Ishikawa (cell line): ENCODE results near the gene FLOT1.

Experiments
- CEBPB ChIP-seq: IDR thresholded peaks from 2 replicates; pipeline ENCODE4 v1.6.1; 2012
- CREB1 ChIP-seq: IDR thresholded peaks from 2 replicates; pipeline ENCODE4 v1.6.1; 2012; ENCODE audit warnings: low read depth
- EGR1 ChIP-seq: IDR thresholded peaks from 2 replicates; pipeline ENCODE4 v1.6.1; 2012
- EP300 ChIP-seq: IDR thresholded peaks from 2 replicates; pipeline ENCODE4 v1.6.1; 2012; ENCODE audit warnings: borderline replicate concordance
- FOXM1 ChIP-seq: IDR thresholded peaks from 2 replicates; pipeline ENCODE4 v1.6.1; 2012; ENCODE audit warnings: low read depth, borderline replicate concordance
- NFIC ChIP-seq: IDR thresholded peaks from 2 replicates; pipeline ENCODE4 v1.6.1; 2012
- RAD21 ChIP-seq: IDR thresholded peaks from 2 replicates; pipeline ENCODE4 v1.6.1; 2012; ENCODE audit warnings: low read depth
- TAF1 ChIP-seq: IDR thresholded peaks from 2 replicates; pipeline ENCODE4 v1.6.1; 2012; ENCODE audit warnings: low read depth, mild to moderate bottlenecking
- TCF12 ChIP-seq: IDR thresholded peaks from 2 replicates; pipeline ENCODE4 v1.6.1; 2012; ENCODE audit warnings: low read depth
- TEAD4 ChIP-seq: IDR thresholded peaks from 2 replicates; pipeline ENCODE4 v1.6.1; 2012
- YY1 ChIP-seq: IDR thresholded peaks from 2 replicates; pipeline ENCODE4 v1.6.1; 2012; ENCODE audit warnings: low read depth
- ZBTB7A ChIP-seq: IDR thresholded peaks from 2 replicates; pipeline ENCODE4 v1.6.1; 2012; ENCODE audit warnings: low read depth
- TF ChIP-seq, protein P1 (sequence below): IDR thresholded peaks from 2 replicates; pipeline ENCODE4 v1.6.1; 2012
- TF ChIP-seq, protein P2 (sequence below): IDR thresholded peaks from 2 replicates; pipeline ENCODE4 v1.6.1; 2012
- TF ChIP-seq, protein P3 (sequence below): IDR thresholded peaks from 2 replicates; pipeline ENCODE4 v1.6.1; 2012; ENCODE audit warnings: low read depth, mild to moderate bottlenecking

Gene FLOT1

DNA sequence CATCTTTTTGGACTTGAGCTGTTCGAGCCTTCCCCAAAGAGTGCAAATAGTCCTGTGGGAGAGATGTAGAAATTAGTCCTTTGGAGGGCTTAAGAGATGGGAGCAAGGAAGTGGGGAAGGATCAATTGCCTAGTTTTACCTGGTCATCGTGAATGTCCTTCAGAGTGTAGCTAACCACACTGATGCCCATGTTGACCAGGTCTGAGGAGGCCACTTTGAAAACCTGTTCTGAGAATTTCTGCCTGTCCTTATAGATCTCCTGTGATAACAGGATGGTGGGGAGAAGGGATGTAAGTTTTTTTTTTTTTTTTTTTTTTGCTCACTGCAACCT lies 2.0 kb downstream of the FLOT1 start:
- TF ChIP-seq ZBTB7A (no peak), EP300 (no peak), NFIC (no peak), CEBPB (no peak), FOXM1 (no peak), TEAD4 (no peak), EGR1 (no peak), CREB1 (no peak), TAF1 (no peak), RAD21 (no peak), YY1 (no peak)
- TF ChIP-seq, protein P1, sequence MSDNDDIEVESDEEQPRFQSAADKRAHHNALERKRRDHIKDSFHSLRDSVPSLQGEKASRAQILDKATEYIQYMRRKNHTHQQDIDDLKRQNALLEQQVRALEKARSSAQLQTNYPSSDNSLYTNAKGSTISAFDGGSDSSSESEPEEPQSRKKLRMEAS = no peak
- TF ChIP-seq, protein P2, sequence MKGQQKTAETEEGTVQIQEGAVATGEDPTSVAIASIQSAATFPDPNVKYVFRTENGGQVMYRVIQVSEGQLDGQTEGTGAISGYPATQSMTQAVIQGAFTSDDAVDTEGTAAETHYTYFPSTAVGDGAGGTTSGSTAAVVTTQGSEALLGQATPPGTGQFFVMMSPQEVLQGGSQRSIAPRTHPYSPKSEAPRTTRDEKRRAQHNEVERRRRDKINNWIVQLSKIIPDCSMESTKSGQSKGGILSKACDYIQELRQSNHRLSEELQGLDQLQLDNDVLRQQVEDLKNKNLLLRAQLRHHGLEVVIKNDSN = no peak
- TF ChIP-seq, protein P3, sequence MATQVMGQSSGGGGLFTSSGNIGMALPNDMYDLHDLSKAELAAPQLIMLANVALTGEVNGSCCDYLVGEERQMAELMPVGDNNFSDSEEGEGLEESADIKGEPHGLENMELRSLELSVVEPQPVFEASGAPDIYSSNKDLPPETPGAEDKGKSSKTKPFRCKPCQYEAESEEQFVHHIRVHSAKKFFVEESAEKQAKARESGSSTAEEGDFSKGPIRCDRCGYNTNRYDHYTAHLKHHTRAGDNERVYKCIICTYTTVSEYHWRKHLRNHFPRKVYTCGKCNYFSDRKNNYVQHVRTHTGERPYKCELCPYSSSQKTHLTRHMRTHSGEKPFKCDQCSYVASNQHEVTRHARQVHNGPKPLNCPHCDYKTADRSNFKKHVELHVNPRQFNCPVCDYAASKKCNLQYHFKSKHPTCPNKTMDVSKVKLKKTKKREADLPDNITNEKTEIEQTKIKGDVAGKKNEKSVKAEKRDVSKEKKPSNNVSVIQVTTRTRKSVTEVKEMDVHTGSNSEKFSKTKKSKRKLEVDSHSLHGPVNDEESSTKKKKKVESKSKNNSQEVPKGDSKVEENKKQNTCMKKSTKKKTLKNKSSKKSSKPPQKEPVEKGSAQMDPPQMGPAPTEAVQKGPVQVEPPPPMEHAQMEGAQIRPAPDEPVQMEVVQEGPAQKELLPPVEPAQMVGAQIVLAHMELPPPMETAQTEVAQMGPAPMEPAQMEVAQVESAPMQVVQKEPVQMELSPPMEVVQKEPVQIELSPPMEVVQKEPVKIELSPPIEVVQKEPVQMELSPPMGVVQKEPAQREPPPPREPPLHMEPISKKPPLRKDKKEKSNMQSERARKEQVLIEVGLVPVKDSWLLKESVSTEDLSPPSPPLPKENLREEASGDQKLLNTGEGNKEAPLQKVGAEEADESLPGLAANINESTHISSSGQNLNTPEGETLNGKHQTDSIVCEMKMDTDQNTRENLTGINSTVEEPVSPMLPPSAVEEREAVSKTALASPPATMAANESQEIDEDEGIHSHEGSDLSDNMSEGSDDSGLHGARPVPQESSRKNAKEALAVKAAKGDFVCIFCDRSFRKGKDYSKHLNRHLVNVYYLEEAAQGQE = no peak

DNA sequence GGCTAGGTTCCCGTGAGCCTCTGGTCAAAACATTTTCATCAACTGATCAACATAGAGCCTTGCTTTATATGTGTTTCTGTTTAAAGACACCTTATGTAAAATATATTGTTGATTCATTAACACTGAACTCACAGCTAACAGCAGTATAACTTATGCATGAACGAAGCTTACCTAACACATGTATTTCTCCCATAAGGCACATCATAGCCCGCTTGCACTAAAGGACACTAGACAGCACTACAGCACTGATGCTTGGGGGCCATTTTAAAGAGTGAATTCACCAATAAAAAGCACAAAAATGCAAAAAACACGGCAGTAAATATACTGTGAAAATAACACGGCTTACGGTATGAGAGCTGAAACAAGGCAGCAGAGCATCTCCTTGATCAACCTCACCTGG lies 4.0 kb downstream of the FLOT1 start:
- no peak for TF ChIP-seq EGR1
- TF ChIP-seq, protein P1 = no peak
- TF ChIP-seq YY1 = no peak
- TF ChIP-seq TCF12 = no peak
- TF ChIP-seq FOXM1 = no peak
- TF ChIP-seq, protein P3 = no peak
- no peak for TF ChIP-seq EP300
- TF ChIP-seq TAF1 = no peak
- TF ChIP-seq NFIC = no peak
- no peak for TF ChIP-seq TEAD4
- TF ChIP-seq, protein P2 = no peak
- no peak for TF ChIP-seq ZBTB7A

DNA sequence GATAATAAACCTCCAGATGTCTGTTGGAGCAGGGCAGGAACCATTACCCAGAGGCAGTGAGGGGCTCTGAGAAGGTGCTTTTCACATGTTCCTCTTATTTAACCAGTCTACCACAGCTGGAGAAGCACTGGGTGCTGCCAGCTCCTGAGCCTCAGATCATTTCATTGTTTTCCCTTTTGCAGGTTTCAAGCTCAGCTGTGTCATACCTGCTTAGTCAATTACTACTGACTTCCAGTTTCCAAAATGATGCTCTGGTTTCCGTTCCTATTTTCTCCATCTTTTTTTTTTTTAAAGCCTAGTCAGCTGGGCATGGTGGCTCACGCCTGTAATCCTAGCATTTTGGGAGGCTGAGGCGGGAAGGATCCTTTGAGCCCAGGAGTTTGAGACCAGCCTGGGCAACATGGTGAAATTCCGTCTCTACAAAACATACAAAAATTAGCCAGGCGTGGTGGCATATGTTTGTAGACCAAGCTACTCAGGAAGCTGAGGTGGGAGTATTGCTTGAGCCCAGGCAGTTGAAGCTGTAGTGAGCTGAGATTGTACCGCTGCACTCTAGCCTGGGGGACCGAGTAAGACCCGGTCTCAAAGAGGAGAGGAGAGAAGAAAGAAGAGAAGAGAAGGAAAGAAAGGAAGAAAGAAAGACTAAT lies 6.7 kb downstream of the FLOT1 start:
- TF ChIP-seq EP300 = no peak
- TF ChIP-seq TAF1 = no peak

DNA sequence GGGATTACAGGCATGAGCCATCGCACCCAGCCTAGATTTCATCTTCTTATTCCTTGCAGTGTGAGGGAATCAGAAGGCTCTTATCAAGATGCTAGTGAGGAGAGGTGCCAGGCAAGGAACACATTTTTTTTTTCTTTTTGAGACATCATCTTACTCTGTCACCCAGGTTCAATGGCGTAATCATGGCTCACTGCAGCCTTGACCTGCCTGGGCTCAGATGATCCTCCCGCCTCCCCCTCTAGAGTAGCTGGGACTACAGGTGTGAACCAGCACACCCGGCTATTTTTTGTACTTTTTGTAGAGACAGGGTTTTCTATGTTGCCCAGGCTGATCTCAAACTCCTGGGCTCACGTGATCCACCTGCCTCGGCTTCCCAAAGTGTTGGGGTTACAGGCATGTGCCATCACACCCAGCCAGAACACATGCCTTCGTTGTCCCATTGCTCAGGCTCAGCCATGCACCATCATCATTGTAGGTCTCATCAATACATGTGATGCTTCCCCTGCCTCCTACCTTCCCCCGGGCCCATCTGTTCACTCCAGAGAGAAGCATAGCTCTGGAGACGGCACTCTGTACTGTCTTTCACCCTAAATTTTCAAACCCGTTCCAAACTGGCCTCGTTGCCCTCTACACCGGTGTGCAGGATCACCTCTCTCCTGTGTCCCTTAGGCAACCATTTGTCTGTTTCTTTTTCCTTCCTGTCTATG lies 10.1 kb downstream of the FLOT1 start:
- TF ChIP-seq, protein P1 = no peak
- TF ChIP-seq YY1 = no peak
- TF ChIP-seq CREB1 = no peak
- TF ChIP-seq RAD21 = no peak
- TF ChIP-seq, protein P2 = no peak
- no peak for TF ChIP-seq FOXM1
- TF ChIP-seq, protein P3 = no peak
- no peak for TF ChIP-seq EGR1
- TF ChIP-seq EP300 = no peak
- TF ChIP-seq CEBPB = no peak
- TF ChIP-seq TAF1 = no peak
- TF ChIP-seq NFIC = no peak
